Fibroblast of lung (primary cell): ENCODE results near the gene SART3. TPM values are rescaled to one million over a fixed set of nuclear protein-coding genes. Genes with fewer than 3 reads are reported as not detected.

Experiments used
- DNase-seq, 2 donors: peaks; one replicate each; pipeline versions ENCODE4 v3.0.0 to v3.0.0-alpha.2; 2010; ENCODE audit warnings: low read depth in 2 of 2
- H2AFZ ChIP-seq: 2 replicates; pipeline ENCODE4 v1.5.1; 2012; ENCODE audit warnings: low read length, control low read depth, inconsistent platforms
- H3K27ac ChIP-seq: 2 replicates; pipeline ENCODE4 v1.5.1; 2011; ENCODE audit warnings: low read length, control low read depth; ENCODE audit not compliant: insufficient read depth
- H3K27me3 ChIP-seq: 2 replicates; pipeline ENCODE4 v1.5.1; 2011; ENCODE audit warnings: mild to moderate bottlenecking, low read length; ENCODE audit not compliant: control insufficient read depth, insufficient read depth
- H3K36me3 ChIP-seq: 2 replicates; pipeline ENCODE4 v1.5.1; 2011; ENCODE audit warnings: low read length; ENCODE audit not compliant: control insufficient read depth, insufficient read depth
- H3K4me1 ChIP-seq: 2 replicates; pipeline ENCODE4 v1.5.1; 2011; ENCODE audit warnings: low read length; ENCODE audit not compliant: control insufficient read depth, insufficient read depth; ENCODE audit errors: extremely low read depth
- H3K4me2 ChIP-seq: 2 replicates; pipeline ENCODE4 v1.5.1; 2011; ENCODE audit warnings: low read length, control low read depth; ENCODE audit not compliant: insufficient read depth; ENCODE audit errors: extremely low read depth
- H3K4me3 ChIP-seq, 4 experiments: fragments of 200-600 bp in 1 of 4; sonication (generic) in 1 of 4; replicated peaks in 1 of 4; 2 replicates each; pipeline ENCODE4 v1.5.1; 2011 to 2016; ENCODE audit warnings: low read length in 4 of 4, low read depth in 3 of 4, mild to moderate bottlenecking in 3 of 4, control low read depth in 2 of 4, inconsistent platforms in 1 of 4, mixed read lengths in 1 of 4; ENCODE audit not compliant: insufficient read depth in 1 of 4; ENCODE audit errors: control extremely low read depth in 1 of 4
- H3K79me2 ChIP-seq: 2 replicates; pipeline ENCODE4 v1.5.1; 2012; ENCODE audit warnings: mild to moderate bottlenecking, low read length, inconsistent platforms; ENCODE audit not compliant: control insufficient read depth, insufficient read depth
- H3K9ac ChIP-seq: 2 replicates; pipeline ENCODE4 v1.5.1; 2011; ENCODE audit warnings: mild to moderate bottlenecking, low read length, control low read depth; ENCODE audit not compliant: insufficient read depth
- H3K9me3 ChIP-seq: 2 replicates; pipeline ENCODE4 v1.5.1; 2012; ENCODE audit warnings: low read depth, low read length; ENCODE audit not compliant: control insufficient read depth, insufficient read depth
- H4K20me1 ChIP-seq: 2 replicates; pipeline ENCODE4 v1.5.1; 2011; ENCODE audit warnings: low read length; ENCODE audit not compliant: control insufficient read depth, insufficient read depth; ENCODE audit errors: extremely low read depth
- CTCF ChIP-seq, 2 donors: IDR thresholded peaks in 1 of 2; conservative IDR thresholded peaks in 1 of 2; 1 replicate in 1 of 2; 2 replicates in 1 of 2; pipeline ENCODE4 v1.5.1; 2011 to 2012; ENCODE audit warnings: low read length in 2 of 2, control low read depth in 1 of 2, inconsistent platforms in 1 of 2, low read depth in 1 of 2, mild to moderate bottlenecking in 1 of 2
- EZH2 ChIP-seq: IDR thresholded peaks from 2 replicates; pipeline ENCODE4 v1.5.1; 2012; ENCODE audit warnings: low read length, control low read depth, mild to moderate bottlenecking; ENCODE audit errors: missing control alignments
- polyA plus RNA-seq, 2 donors: library from polyadenylated mRNA; depleted of rRNA in 1 of 2; stranded (reverse) in 1 of 2; unstranded in 1 of 2; fragments of >200 nt; gene quantifications; 2 replicates each; pipeline ENCODE4 v1.2.1, GENCODE V29; 2011 to 2012; ENCODE audit warnings: missing spikeins in 1 of 2
- total RNA-seq: library from RNA; depleted of rRNA; stranded (reverse); fragments of >200 nt; gene quantifications from 2 replicates; pipeline ENCODE4 v1.2.1, GENCODE V29; 2014

Gene SART3
- total and polyA plus RNA-seq, 2 donors (not counting 1 experiment from before 2014, with no cell fraction given) = 15.5 to 157 TPM

- H3K4me3 ChIP-seq = no peak overlapping the region
- TF ChIP-seq CTCF (conservative IDR thresholded peaks at IDR 0.05 in 1 of 2, IDR thresholded peaks at IDR 0.05 in 1 of 2; ENCODE audit: low read depth in 1 of 2, low read length in 2 of 2) = no peak
- H3K79me2 ChIP-seq = peaks cover 95% of the 10 kb centered on the region
- no peak overlapping the region for H3K9ac ChIP-seq
- no peaks in the 10 kb centered on the region for H4K20me1 ChIP-seq
- H3K4me1 ChIP-seq = no peaks in the 10 kb centered on the region
- peaks cover 1% of the 10 kb centered on the region for H3K36me3 ChIP-seq
- H3K27me3 ChIP-seq = no peaks in the 10 kb centered on the region
- no peak for DNase-seq
- H3K9me3 ChIP-seq = no peaks in the 10 kb centered on the region
- no peak overlapping the region for H3K4me2 ChIP-seq
- H2AFZ ChIP-seq = no peak overlapping the region
- H3K27ac ChIP-seq = no peak overlapping the region
These were observed 7.2 kb downstream of the SART3 start for GRCh38 chr12:108553799-108554198.

- Histone ChIP-seq H3K27ac (no peak overlapping the region), H2AFZ (no peak overlapping the region), H4K20me1 (no peaks in the 10 kb centered on the region), H3K9me3 (no peaks in the 10 kb centered on the region), H3K4me3 (peak overlapping the region in 1 of 4 experiments; percentile 30), H3K9ac (no peak overlapping the region), H3K36me3 (peaks cover 5% of the 10 kb centered on the region), H3K27me3 (no peaks in the 10 kb centered on the region), H3K79me2 (peaks cover 78% of the 10 kb centered on the region), H3K4me2 (no peak overlapping the region), H3K4me1 (no peaks in the 10 kb centered on the region)
- peak; percentile 58 to 87 for DNase-seq
- TF ChIP-seq EZH2 (no peak), CTCF (conservative IDR thresholded peaks at IDR 0.05 in 1 of 2, IDR thresholded peaks at IDR 0.05 in 1 of 2; ENCODE audit: low read depth in 1 of 2, low read length in 2 of 2) (no peak)
These were observed 9.4 kb downstream of the SART3 start for GRCh38 chr12:108551535-108551934.

- Histone ChIP-seq H3K9ac (no peak overlapping the region), H3K79me2 (peaks cover 55% of the 10 kb centered on the region), H2AFZ (no peak overlapping the region), H3K27ac (no peak overlapping the region), H3K36me3 (peaks cover 5% of the 10 kb centered on the region), H3K4me1 (no peaks in the 10 kb centered on the region), H3K27me3 (no peaks in the 10 kb centered on the region), H3K4me2 (no peak overlapping the region), H3K4me3 (no peak overlapping the region), H3K9me3 (no peaks in the 10 kb centered on the region), H4K20me1 (no peaks in the 10 kb centered on the region)
- DNase-seq = no peak
- TF ChIP-seq CTCF (conservative IDR thresholded peaks at IDR 0.05 in 1 of 2, IDR thresholded peaks at IDR 0.05 in 1 of 2; ENCODE audit: low read depth in 1 of 2, low read length in 2 of 2) (no peak), EZH2 (no peak)
These were observed 11.9 kb downstream of the SART3 start for GRCh38 chr12:108548954-108549521.
